NK-92 treated with Interleukin-12 subunit alpha and Interleukin-12 subunit beta, amount 100 ng/mL, for 24 hours (cell line): ENCODE results near the gene IMP4.

Experiments
- DNase-seq: peaks from one replicate; lab custom pipeline; 2025; lab: John Stamatoyannopoulos, UW

IMP4 gene

GRCh38 chr2:130336877-130337734 is 5.6 kb upstream of the IMP4 start:
- DNase-seq = no peak

- DNase-seq = no peak
Observed at GRCh38 chr2:130337735-130338325, 4.9 kb upstream of the IMP4 start.

DNA sequence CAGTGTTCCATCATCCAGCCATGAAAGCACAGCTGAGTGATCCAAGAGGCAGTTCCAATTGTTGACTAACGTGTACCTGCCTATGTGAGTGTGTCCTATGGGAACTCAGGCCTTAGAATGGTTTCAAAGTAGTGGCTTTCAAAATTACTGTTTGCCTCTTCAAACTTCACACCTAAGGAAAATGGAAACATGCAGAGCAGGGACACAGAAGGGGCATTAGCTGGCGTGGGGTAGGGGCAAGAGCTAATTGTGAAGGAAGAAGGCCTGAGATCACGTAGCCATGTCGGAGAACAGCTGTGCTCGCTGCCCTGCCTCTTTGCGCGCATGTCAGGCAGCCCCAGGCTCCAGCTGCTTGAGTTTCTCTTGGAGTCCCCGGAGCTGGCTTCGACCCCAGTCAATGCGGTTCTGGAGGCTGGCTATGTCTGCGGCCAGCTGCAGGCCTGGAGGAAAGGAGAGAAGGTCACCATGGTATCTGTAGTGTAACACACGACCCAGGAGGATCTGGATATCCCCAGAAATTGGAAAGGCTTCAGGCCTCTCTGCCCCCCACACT is 3.8 kb upstream of the IMP4 start:
- DNase-seq = no peak

DNA sequence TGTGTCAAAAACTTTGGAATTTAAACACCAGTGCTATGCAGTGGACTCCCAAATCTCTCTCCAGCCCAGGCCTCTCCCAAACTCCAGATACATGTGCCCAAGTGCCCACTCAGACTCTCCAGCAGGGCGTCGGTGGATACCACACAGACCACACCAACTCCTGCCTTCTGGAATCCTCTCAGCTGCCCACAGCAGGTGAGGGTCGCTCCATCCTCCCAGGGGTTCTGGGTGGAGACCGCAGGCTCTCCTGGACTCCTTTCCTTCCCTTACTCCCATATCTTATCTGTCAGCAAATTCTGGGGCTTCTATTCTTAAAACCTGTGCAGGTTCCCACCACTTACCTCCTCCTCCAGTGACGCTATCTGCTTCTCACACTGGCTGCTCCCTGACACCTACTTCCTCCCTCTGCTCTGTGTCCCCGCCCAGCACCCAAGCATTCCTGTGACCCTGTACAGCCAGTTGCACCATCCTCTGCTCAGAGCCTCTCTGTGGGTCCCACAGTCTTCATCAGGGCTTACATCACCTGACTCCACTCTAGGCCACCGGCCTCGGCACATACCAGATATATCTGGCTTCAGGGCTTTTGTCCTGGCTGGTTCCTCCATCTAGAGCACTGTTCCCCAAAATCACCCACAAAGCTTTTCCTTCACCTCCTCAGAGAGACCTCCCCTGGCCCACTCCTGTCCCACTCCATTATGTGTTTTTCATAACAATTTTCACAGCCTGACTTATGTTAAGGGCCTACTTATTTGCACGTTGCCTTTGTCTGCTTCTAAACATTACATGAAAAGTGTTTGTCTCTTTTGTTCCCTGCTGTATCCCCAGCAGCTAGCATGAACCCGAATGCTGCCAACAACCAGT is 2.6 kb upstream of the IMP4 start:
- no peak for DNase-seq

- no peak for DNase-seq
Observed at GRCh38 chr2:130341562-130342019, 1.1 kb upstream of the IMP4 start.

GRCh38 chr2:130342020-130342532 is 621 bp upstream of the IMP4 start:
- peak; percentile 80 for DNase-seq

DNA sequence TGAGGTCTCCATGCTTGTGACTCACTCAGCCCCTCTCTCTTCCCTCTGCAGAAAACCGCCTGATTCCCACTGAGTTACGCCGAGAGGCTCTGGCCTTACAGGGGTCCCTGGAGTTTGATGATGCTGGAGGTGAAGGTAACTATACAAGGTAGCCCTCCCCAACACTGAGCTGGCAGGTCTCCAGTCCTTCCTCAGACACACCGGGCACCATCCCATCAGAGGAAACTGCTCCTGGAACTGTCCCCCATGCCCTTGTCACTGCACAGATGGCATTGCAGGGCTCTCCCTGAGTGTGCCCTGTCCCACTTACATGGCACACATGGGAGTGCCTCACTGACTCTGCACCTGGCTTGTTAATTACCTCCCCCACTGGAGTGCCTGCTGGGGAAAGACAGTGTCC is 1.9 kb downstream of the IMP4 start:
- DNase-seq = no peak

DNA sequence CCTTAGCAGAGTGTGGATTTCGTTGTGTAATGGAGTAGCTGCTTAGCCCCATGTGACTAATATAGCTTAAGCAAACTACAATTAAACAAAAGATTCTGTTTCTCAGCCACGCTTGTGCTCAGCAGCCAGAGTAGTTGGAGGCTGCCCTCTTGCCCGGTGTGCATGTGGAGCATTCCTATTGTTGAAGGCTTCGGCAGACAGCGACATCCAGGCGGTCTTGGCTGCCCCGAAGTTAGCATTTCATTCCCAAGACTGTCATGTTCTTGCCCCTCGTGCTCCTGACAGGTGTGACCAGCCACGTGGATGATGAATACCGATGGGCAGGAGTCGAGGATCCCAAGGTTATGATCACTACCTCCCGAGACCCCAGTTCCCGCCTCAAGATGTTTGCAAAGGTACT is 2.4 kb downstream of the IMP4 start:
- no peak for DNase-seq

GRCh38 chr2:130345611-130346010 is 2.9 kb downstream of the IMP4 start:
- no peak for DNase-seq

- DNase-seq = no peak
Observed at GRCh38 chr2:130346041-130346740, 3.5 kb downstream of the IMP4 start.

DNA sequence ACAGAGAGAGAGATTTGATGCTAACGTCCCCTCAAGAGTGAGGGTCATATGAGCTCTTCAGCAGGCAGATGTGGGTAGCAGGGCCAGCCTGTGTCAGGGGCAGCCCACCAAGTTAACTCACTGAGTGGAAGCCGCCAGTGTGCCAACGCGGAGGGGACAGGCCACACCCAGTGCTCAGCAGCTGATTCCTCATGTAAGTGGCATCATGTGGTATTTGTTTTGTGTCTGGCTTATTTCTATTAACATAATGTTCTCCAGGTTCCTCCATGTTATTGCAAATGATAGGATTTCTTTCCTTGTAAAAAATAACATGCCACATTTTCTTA is 4.0 kb downstream of the IMP4 start:
- no peak for DNase-seq

DNA sequence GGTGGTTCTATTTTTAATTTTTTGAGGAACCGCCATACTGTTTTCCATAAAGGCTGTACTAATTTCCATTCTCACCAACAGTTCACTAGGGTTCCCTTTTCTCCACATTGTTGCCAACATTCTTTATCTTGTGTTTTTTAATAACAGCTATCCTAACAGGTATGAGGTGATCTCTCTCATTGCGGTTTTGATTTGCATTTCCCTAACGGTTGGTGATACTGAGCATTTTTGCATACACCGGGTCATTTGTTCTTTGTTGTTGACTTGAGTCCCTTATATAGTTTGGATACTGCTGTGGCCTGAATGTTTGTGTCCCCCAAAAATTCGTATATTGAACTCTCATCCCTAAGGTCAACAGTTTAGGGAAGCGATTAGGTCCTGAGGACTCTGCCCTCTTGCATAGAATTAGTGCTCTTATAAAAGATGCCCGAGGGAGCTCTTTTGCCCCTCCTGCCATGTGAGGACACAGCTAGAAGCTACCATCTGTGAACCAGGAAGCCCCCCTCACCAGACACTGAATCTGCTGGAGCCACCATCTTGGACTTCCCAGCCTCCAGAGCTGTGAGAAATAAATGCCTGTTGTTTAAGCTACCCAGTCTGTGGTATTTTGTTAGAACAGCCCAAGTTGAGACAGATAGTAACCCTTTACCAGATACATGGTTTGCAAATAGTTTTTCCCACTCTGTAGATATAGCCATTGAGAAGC is 4.7 kb downstream of the IMP4 start:
- DNase-seq = no peak

GRCh38 chr2:130349174-130349573 is 6.5 kb downstream of the IMP4 start:
- no peak for DNase-seq

- no peak for DNase-seq
Observed at GRCh38 chr2:130351711-130352110, 9.0 kb downstream of the IMP4 start.

DNA sequence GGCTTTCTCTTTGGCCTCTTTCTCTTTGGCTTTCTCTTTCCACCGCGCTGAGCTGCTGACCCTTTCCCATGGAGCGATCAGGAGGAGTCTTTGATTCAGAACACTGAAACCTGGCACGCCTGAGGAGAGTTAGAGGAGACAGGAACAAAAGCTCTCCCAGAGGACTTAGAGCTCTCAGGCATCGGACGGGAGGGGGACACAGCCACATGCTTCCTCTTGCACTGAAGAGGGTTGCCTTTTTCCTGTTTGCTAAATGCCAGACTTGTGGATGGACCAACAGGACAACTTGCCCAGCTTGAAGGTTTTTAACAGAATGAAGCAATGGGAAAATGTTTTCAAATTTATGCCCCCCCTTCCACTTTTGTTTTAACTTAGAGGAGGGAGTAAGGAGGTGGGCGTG is 9.5 kb downstream of the IMP4 start:
- DNase-seq = no peak

DNA sequence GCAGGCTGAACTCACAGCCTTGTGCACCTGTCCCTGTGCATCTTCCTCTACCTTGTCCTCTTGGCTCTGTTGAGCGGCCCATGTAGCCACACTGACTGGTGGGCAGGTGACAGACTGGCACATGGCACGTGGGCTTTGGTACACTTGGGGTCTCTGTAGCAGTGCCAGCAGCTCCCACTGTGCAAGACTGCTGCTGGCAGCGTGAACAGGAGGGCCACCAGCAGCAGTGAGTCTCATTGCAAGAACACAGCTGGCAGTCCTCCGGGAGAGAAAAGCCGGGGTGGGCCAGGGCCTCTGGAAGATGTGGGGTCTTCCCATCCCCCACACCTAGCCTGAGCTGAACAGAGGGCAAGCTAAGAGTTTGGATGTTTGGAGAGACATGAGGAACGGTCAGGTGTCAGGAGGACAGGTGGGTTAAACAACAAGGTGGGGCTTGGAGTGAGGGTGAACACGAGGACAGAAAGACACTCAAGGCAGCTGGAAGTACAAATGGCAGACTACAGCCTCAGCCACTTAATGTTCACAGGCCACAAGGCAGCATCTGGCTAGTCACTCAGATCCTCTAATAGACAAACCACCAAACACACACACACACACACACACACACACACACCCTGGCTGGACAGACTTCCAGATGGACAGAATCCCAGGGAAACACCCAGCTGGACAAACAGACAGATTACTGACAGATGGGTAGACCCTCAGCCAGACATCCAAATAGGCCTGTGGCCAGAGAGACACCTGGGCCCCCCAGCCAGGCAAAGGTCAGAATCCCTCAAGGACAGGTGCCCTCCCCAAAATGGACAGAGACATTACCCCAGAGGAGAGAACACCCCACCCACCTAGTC is 10.8 kb downstream of the IMP4 start:
- DNase-seq = no peak

DNA sequence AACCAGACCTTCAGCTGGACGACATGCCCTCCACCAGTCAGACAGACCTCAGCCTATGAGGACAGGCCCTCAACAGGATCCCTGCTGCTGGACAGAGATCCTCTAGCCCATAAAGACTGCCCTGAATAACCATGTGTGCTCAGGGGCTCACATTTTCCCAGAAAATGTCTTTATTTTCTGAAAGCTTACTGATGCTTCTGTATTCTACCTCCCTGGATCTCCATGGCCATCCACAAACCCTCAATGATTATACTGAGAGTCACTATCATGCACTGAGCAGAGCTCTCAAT is 11.4 kb downstream of the IMP4 start:
- DNase-seq = no peak

GRCh38 chr2:130355172-130355577 is 12.5 kb downstream of the IMP4 start:
- DNase-seq = no peak

DNA sequence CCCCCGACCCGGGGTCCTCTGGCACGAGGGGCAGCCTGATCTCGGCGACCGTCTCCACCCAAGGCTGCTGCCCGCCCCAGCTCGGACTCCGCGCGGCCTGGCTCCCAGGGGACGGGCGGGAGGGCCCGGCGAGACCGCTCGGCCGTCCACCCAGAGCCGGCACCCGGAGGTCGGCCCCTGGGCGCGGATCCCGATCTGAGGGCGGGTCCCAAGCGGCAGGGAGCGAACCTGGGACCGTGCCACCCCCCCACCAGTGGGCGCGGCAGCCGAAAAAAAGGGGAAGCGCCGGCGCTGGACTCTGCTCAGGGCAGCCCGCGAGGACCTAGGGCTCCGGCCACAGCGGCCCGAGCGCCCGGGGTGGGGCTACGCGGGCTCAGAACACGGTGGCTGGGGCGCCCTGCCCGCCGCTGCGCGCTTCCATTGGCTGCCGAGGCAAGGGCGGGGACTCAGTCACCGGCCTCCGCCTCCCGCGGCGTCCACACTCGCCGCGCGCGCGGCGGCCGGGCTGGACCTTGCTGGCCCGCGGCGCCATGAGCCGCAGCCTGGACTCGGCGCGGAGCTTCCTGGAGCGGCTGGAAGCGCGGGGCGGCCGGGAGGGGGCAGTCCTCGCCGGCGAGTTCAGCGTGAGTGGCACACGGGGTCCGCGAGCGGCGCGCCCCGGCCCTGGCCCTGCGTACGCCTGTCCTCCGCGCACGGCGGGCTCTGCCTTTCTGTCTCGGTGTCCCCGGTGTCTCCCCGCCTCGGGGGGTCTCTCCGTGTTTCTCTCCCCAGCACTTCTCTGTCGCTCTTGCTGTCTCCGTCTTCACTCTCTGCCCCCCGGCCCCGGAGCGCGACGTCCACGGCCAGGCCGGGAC is 13.1 kb downstream of the IMP4 start, which contains the start of gene PTPN18:
Gene PTPN18, plus strand, starts transcription at position 479 of the 854 bp plus-strand sequence. Its CDS starts 52 bp downstream, at position 531.
- no peak for DNase-seq
